GM12891 (cell line): ENCODE results near the gene BAIAP2.

Experiments
- PAX5 ChIP-seq: IDR thresholded peaks from 2 replicates; pipeline ENCODE4 v1.6.1; 2011; ENCODE audit warnings: low read length, moderate library complexity, mild to moderate bottlenecking; ENCODE audit not compliant: insufficient read depth, severe bottlenecking
- POLR2A ChIP-seq: IDR thresholded peaks from 2 replicates; pipeline ENCODE4 v1.6.1; 2011; ENCODE audit warnings: low read depth, low read length, control low read depth
- POLR2AphosphoS5 ChIP-seq: IDR thresholded peaks from 2 replicates; pipeline ENCODE4 v1.6.1; 2011; ENCODE audit warnings: low read depth, low read length, control low read depth

DNA sequence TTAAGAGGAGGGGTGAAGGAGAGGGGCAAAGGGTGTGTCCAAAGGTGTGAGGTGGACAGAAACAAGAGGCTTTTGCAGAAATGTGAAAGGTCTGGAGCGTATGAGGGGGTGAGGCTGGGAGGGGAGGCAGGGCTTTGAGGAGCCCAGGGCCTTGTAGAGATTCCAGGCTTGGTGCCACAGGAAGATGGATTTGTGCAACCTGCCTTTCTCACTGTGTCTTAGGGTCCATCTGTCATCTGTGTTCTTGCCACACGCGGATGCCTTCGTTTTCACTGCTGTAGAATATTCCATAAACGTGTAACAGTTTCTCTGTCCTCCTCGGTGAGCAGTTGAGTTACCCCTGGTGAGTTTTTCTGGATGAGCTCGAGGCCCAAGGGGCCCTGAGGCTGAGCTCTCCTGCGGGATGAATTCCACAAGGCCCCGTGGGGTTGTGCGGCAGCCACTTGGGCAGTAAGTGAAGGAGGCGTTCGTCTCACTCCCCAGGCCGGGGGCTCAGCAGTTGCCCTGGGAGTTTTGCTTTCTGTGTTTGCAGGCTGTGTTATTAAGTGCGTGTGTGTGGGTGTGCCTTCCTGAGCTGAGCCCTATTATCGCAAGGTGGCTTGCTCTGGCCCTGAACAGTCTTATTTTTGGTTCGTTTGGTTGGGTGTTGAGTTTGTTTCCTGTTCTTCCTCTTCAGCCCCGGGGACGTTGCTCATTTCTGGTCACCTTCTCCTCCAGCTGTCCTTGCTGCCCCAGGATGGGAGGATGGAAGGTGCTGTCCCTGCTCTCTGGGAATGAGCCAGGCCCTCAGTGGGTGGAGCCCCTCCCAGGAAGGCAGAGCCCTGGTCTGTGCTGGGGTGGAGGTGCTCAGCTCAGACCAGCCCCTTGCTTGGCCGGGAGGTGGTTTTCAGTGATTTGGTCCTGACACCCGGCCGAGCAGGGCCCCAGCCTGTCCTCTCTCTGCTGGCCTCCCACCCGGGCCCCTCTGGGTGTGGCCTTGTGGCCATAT lies 28.4 kb downstream of the BAIAP2 start:
- no peak for TF ChIP-seq POLR2AphosphoS5
- no peak for TF ChIP-seq POLR2A
- TF ChIP-seq PAX5, result no peak
